ENCODE data around the gene KRTAP10-6.

- TF ChIP-seq, protein P1, sequence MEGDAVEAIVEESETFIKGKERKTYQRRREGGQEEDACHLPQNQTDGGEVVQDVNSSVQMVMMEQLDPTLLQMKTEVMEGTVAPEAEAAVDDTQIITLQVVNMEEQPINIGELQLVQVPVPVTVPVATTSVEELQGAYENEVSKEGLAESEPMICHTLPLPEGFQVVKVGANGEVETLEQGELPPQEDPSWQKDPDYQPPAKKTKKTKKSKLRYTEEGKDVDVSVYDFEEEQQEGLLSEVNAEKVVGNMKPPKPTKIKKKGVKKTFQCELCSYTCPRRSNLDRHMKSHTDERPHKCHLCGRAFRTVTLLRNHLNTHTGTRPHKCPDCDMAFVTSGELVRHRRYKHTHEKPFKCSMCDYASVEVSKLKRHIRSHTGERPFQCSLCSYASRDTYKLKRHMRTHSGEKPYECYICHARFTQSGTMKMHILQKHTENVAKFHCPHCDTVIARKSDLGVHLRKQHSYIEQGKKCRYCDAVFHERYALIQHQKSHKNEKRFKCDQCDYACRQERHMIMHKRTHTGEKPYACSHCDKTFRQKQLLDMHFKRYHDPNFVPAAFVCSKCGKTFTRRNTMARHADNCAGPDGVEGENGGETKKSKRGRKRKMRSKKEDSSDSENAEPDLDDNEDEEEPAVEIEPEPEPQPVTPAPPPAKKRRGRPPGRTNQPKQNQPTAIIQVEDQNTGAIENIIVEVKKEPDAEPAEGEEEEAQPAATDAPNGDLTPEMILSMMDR (conservative IDR thresholded peaks at IDR 0.05; ENCODE audit: low read length): no peak
- TF ChIP-seq EZH2phosphoT487 (IDR thresholded peaks at IDR 0.05; ENCODE audit: borderline replicate concordance, low read depth, low read length): no peak
These were observed 24.3 kb upstream of the KRTAP10-6 start for GRCh38 chr21:44616591-44616926.

All from OCI-LY7 (cell line).